ENCODE data around the gene PCDHB13.
A peak's percentile ranks its signal among the peaks of the same experiment; 100 is the strongest.
"Not testable (repeated sequence)": the region's sequence is repeated elsewhere in the genome, so short reads cannot be mapped to it uniquely, and the experiment has no call there.

The PCDHB13 gene

GRCh38 chr5:141213656-141214339 lies at the start of gene PCDHB13:
PCDHB13 (plus strand) TSS chr5:141213919; CDS start chr5:141214124, 205 bp downstream.
- DNase-seq = not testable (repeated sequence)

- peak; percentile 16 for DNase-seq
Observed at GRCh38 chr5:141172381-141173204, 41.1 kb upstream of the PCDHB13 start, which contains the start of gene PCDHB7. PCDHB7 (plus strand) TSS chr5:141172644; CDS start chr5:141172836, 192 bp downstream.

GRCh38 chr5:141174291-141175104 lies 39.2 kb upstream of the PCDHB13 start:
- DNase-seq = not testable (repeated sequence)

GRCh38 chr5:141175933-141176332 lies 37.8 kb upstream of the PCDHB13 start:
- DNase-seq = no peak

GRCh38 chr5:141177577-141178191 lies 36.0 kb upstream of the PCDHB13 start, which contains the start of gene PCDHB8:
PCDHB8 (plus strand) TSS chr5:141177790; CDS start chr5:141178035, 245 bp downstream.
- DNase-seq = not testable (repeated sequence)

- not testable (repeated sequence) for DNase-seq
Observed at GRCh38 chr5:141179371-141179770, 34.3 kb upstream of the PCDHB13 start.

GRCh38 chr5:141179876-141180275 lies 33.8 kb upstream of the PCDHB13 start:
- not testable (repeated sequence) for DNase-seq

- DNase-seq = no peak
Observed at GRCh38 chr5:141180313-141180712, 33.4 kb upstream of the PCDHB13 start.

- peak; percentile 70 for DNase-seq
Observed at GRCh38 chr5:141182248-141182647, 31.5 kb upstream of the PCDHB13 start, which contains the start of gene PCDHB16. PCDHB16 (plus strand) TSS chr5:141182387; CDS start chr5:141182560, 173 bp downstream.

- not testable (repeated sequence) for DNase-seq
Observed at GRCh38 chr5:141184117-141184855, 29.4 kb upstream of the PCDHB13 start.

GRCh38 chr5:141186897-141187512 lies 26.7 kb upstream of the PCDHB13 start, which contains the start of gene PCDHB9:
PCDHB9 (plus strand) TSS chr5:141187161; CDS start chr5:141187319, 158 bp downstream.
- DNase-seq = no peak

- not testable (repeated sequence) for DNase-seq
Observed at GRCh38 chr5:141188682-141189081, 25.0 kb upstream of the PCDHB13 start.

GRCh38 chr5:141189131-141189530 lies 24.6 kb upstream of the PCDHB13 start:
- DNase-seq = not testable (repeated sequence)

GRCh38 chr5:141192110-141192725 lies 21.5 kb upstream of the PCDHB13 start, which contains the start of gene PCDHB10:
PCDHB10 (plus strand) TSS chr5:141192353; CDS start chr5:141192553, 200 bp downstream.
- no peak for DNase-seq

- not testable (repeated sequence) for DNase-seq
Observed at GRCh38 chr5:141194332-141194731, 19.4 kb upstream of the PCDHB13 start.

- no peak for DNase-seq
Observed at GRCh38 chr5:141196363-141196762, 17.4 kb upstream of the PCDHB13 start.

- DNase-seq = no peak
Observed at GRCh38 chr5:141199359-141200235, 14.1 kb upstream of the PCDHB13 start, which contains the start of gene PCDHB11. PCDHB11 (plus strand) TSS chr5:141199627; CDS start chr5:141199775, 148 bp downstream.

GRCh38 chr5:141201126-141201525 lies 12.6 kb upstream of the PCDHB13 start:
- DNase-seq = not testable (repeated sequence)

GRCh38 chr5:141201646-141202045 lies 12.1 kb upstream of the PCDHB13 start:
- DNase-seq = not testable (repeated sequence)

Measured in T1000 (cell line).